HEK293 (cell line): ENCODE measurements around the gene CXXC5.
A peak's percentile ranks its signal among the peaks of the same experiment; 100 is the strongest.

Experiments
- CTCF ChIA-PET: fragments of 350-600 bp; formaldehyde crosslinking; extraction: SDS; loops from one replicate; lab custom pipeline; 2021; ENCODE audit warnings: antibody characterized with exemption; lab: Yijun Ruan, JAX
- POLR2A ChIA-PET: fragments of 300-600 bp; formaldehyde crosslinking; extraction: SDS; loops from one replicate; lab custom pipeline; 2020; ENCODE audit warnings: antibody characterized with exemption, inconsistent platforms; lab: Yijun Ruan, JAX
- H3K27ac ChIP-seq: fragments of 200-500 bp; sonication (Bioruptor generic); 2 replicates; pipeline ENCODE4 v1.5.1; 2014; ENCODE audit warnings: low read depth, low read length, control low read depth, inconsistent platforms; ENCODE audit errors: extremely low read depth
- H3K36me3 ChIP-seq, 2 experiments: fragments of 200-500 bp in 1 of 2; sonication (Bioruptor generic) in 1 of 2; 1 replicate in 1 of 2; 2 replicates in 1 of 2; pipeline ENCODE4 v1.5.1; 2014 to 2017; ENCODE audit warnings: inconsistent platforms in 2 of 2, low read length in 2 of 2; ENCODE audit not compliant: control insufficient read depth in 2 of 2, insufficient read depth in 1 of 2
- H3K4me1 ChIP-seq: fragments of 200-500 bp; sonication (Bioruptor generic); 2 replicates; pipeline ENCODE4 v1.5.1; 2014; ENCODE audit warnings: mild to moderate bottlenecking, low read length, inconsistent platforms; ENCODE audit not compliant: control insufficient read depth, insufficient read depth
- H3K4me3 ChIP-seq: 2 replicates; pipeline ENCODE4 v1.5.1; 2011; ENCODE audit warnings: low read depth, mild to moderate bottlenecking, control low read depth, low read length, moderate library complexity
- H3K9me3 ChIP-seq: fragments of 200-500 bp; sonication (Bioruptor generic); 2 replicates; pipeline ENCODE4 v1.5.1; 2014; ENCODE audit warnings: low read depth, low read length, inconsistent platforms; ENCODE audit not compliant: control insufficient read depth, insufficient read depth
- CTCF ChIP-seq: fragments of 450-650 bp; formaldehyde crosslinking; IDR thresholded peaks from 2 replicates; pipeline ENCODE4 v1.5.1; 2016; ENCODE audit warnings: missing biosample characterization, missing genetic modification characterization
- GLIS2 ChIP-seq: fragments of 450-650 bp; formaldehyde crosslinking; IDR thresholded peaks from 2 replicates; pipeline ENCODE4 v1.5.1; 2016; ENCODE audit warnings: missing biosample characterization, missing genetic modification characterization
- KLF9 ChIP-seq: fragments of 450-650 bp; formaldehyde crosslinking; IDR thresholded peaks from 2 replicates; pipeline ENCODE4 v1.5.1; 2016; ENCODE audit warnings: missing biosample characterization, missing genetic modification characterization, low read depth
- PATZ1 ChIP-seq: fragments of 450-650 bp; formaldehyde crosslinking; IDR thresholded peaks from 2 replicates; pipeline ENCODE4 v1.5.1; 2016; ENCODE audit warnings: missing biosample characterization, missing genetic modification characterization
- PRDM6 ChIP-seq: fragments of 450-650 bp; formaldehyde crosslinking; IDR thresholded peaks from 2 replicates; pipeline ENCODE4 v1.5.1; 2017; ENCODE audit warnings: missing biosample characterization, missing genetic modification characterization
- TRIM28 ChIP-seq: IDR thresholded peaks from 2 replicates; pipeline ENCODE4 v1.6.1; 2011; ENCODE audit warnings: low read length, control low read depth, borderline replicate concordance
- ZBTB11 ChIP-seq: fragments of 450-650 bp; formaldehyde crosslinking; conservative IDR thresholded peaks from 2 replicates; pipeline ENCODE4 v1.5.1; 2016; ENCODE audit warnings: low read depth, missing biosample characterization, missing genetic modification characterization
- ZBTB17 ChIP-seq: fragments of 450-650 bp; formaldehyde crosslinking; IDR thresholded peaks from 2 replicates; pipeline ENCODE4 v1.5.1; 2016; ENCODE audit warnings: missing biosample characterization, missing genetic modification characterization
- ZEB2 ChIP-seq: fragments of 450-650 bp; formaldehyde crosslinking; IDR thresholded peaks from 2 replicates; pipeline ENCODE4 v1.5.1; 2016; ENCODE audit warnings: missing biosample characterization, missing genetic modification characterization
- ZFP37 ChIP-seq: fragments of 450-650 bp; formaldehyde crosslinking; IDR thresholded peaks from 2 replicates; pipeline ENCODE4 v1.5.1; 2016; ENCODE audit warnings: missing biosample characterization, missing genetic modification characterization
- ZNF114 ChIP-seq: fragments of 450-650 bp; formaldehyde crosslinking; IDR thresholded peaks from 2 replicates; pipeline ENCODE4 v1.5.0; 2017; ENCODE audit warnings: missing biosample characterization, missing genetic modification characterization
- ZNF138 ChIP-seq: fragments of 450-650 bp; formaldehyde crosslinking; IDR thresholded peaks from 2 replicates; pipeline ENCODE4 v1.5.1; 2016; ENCODE audit warnings: missing biosample characterization, missing genetic modification characterization, borderline replicate concordance
- ZNF184 ChIP-seq: fragments of 450-650 bp; IDR thresholded peaks from 2 replicates; pipeline ENCODE4 v1.5.1; 2018; ENCODE audit warnings: missing biosample characterization, mild to moderate bottlenecking, missing genetic modification characterization
- ZNF335 ChIP-seq: fragments of 450-650 bp; formaldehyde crosslinking; conservative IDR thresholded peaks from 2 replicates; pipeline ENCODE4 v1.5.1; 2016; ENCODE audit warnings: missing biosample characterization, missing genetic modification characterization
- ZNF555 ChIP-seq: fragments of 450-650 bp; formaldehyde crosslinking; conservative IDR thresholded peaks from 2 replicates; pipeline ENCODE4 v1.5.1; 2017; ENCODE audit warnings: missing biosample characterization, mild to moderate bottlenecking, missing genetic modification characterization, inconsistent platforms
- ZNF558 ChIP-seq: fragments of 450-650 bp; formaldehyde crosslinking; IDR thresholded peaks from 2 replicates; pipeline ENCODE4 v1.5.1; 2016; ENCODE audit warnings: missing biosample characterization, missing genetic modification characterization
- ZNF571 ChIP-seq: fragments of 450-650 bp; formaldehyde crosslinking; IDR thresholded peaks from 2 replicates; pipeline ENCODE4 v1.5.0; 2017; ENCODE audit warnings: missing biosample characterization, missing genetic modification characterization
- ZNF610 ChIP-seq: fragments of 450-650 bp; formaldehyde crosslinking; IDR thresholded peaks from 2 replicates; pipeline ENCODE4 v1.5.1; 2016; ENCODE audit warnings: missing biosample characterization, missing genetic modification characterization, borderline replicate concordance
- ZNF629 ChIP-seq: fragments of 450-650 bp; formaldehyde crosslinking; IDR thresholded peaks from 2 replicates; pipeline ENCODE4 v1.5.1; 2017; ENCODE audit warnings: missing biosample characterization, missing genetic modification characterization
- ZSCAN4 ChIP-seq: fragments of 450-650 bp; formaldehyde crosslinking; IDR thresholded peaks from 2 replicates; pipeline ENCODE4 v1.5.1; 2017; ENCODE audit warnings: missing biosample characterization, missing genetic modification characterization

CXXC5 gene

GRCh38 chr5:139646912-139647505 lies 1.1 kb upstream of the CXXC5 start:
- no peak overlapping the region for H3K27ac ChIP-seq
- TF ChIP-seq ZNF138 (tag by site-specific recombination) (no peak), ZNF184 (tag by site-specific recombination) (no peak), ZBTB17 (tag by site-specific recombination) (no peak), TRIM28 (no peak), ZFP37 (tag by site-specific recombination) (no peak), ZNF555 (tag by site-specific recombination) (no peak), ZEB2 (tag by site-specific recombination) (no peak), ZNF571 (tag by site-specific recombination) (no peak), PRDM6 (tag by site-specific recombination) (no peak)
- no peaks in the 10 kb centered on the region for H3K9me3 ChIP-seq
- POLR2A ChIA-PET, result interaction anchor here (0.7 to 2.9 kb wide), 4 partner anchors 11 to 62 kb away, joined by 8 to 96 read pairs (median 10); no protein-coding TSS in a partner anchor
- H3K4me1 ChIP-seq, result peaks cover 21% of the 10 kb centered on the region
- CTCF ChIA-PET, result interaction anchor here (1.6 to 1.8 kb wide), 2 partner anchors 9 to 11 kb away, joined by 7 to 20 read pairs; no protein-coding TSS in a partner anchor
- H3K36me3 ChIP-seq, result no peaks in the 10 kb centered on the region
- H3K4me3 ChIP-seq, result no peak overlapping the region

- peak overlapping the region; percentile 79 for H3K4me3 ChIP-seq
- no peaks in the 10 kb centered on the region for H3K9me3 ChIP-seq
- POLR2A ChIA-PET, result interaction anchor here (0.6 to 2.9 kb wide), 18 partner anchors 11 to 273 kb away, joined by 3 to 96 read pairs (median 4); partner anchors contain the start of gene UBE2D2
- no peak overlapping the region for H3K27ac ChIP-seq
- peaks cover 28% of the 10 kb centered on the region for H3K4me1 ChIP-seq
- CTCF ChIA-PET, result interaction anchor here (0.5 to 1.7 kb wide), 8 partner anchors 11 to 377 kb away, joined by 3 to 20 read pairs (median 4); no protein-coding TSS in a partner anchor
- H3K36me3 ChIP-seq, result no peaks in the 10 kb centered on the region
- TF ChIP-seq ZSCAN4 (tag by site-specific recombination) (no peak), GLIS2 (0 out of 2 replicates have a peak, but pooled peaks have one; percentile 30), PATZ1 (tag by site-specific recombination) (peak; percentile 9; the same call in 1 of the 2 replicates), ZNF114 (tag by site-specific recombination) (no peak), ZBTB11 (peak; percentile 60), ZEB2 (tag by site-specific recombination) (no peak), ZBTB17 (tag by site-specific recombination) (0 out of 2 replicates have a peak, but pooled peaks have one; percentile 35), KLF9 (tag by site-specific recombination) (peak; percentile 31; the same call in 1 of the 2 replicates), CTCF (no peak), ZNF629 (no peak), ZNF335 (tag by site-specific recombination) (peak; percentile 85), ZNF558 (tag by site-specific recombination) (no peak), ZNF610 (tag by site-specific recombination) (no peak)
Observed at GRCh38 chr5:139647506-139648204, 494 bp upstream of the CXXC5 start.
